Esophagus muscularis mucosa (tissue), 4 donors: ENCODE measurements around the gene CARHSP1. TPM values are rescaled to one million over a fixed set of nuclear protein-coding genes. Genes with fewer than 3 reads are reported as not detected.
"Not testable (repeated sequence)": the region's sequence is repeated elsewhere in the genome, so short reads cannot be mapped to it uniquely, and the experiment has no call there.

ENCODE experiments used
- DNase-seq: peaks from one replicate; pipeline ENCODE4 v3.0.0-alpha.2; 2017; ENCODE audit errors: extremely low spot score
- H3K27ac ChIP-seq, 4 donors: fragments of 200-600 bp; sonication (generic); replicated peaks in 1 of 4; 1 replicate in 3 of 4; 2 replicates in 1 of 4; pipeline ENCODE4 v1.5.1; 2016 to 2019; ENCODE audit warnings: mild to moderate bottlenecking in 1 of 4
- H3K27me3 ChIP-seq, 4 donors: fragments of 200-600 bp; sonication (generic); one replicate each; pipeline versions ENCODE4 v1.5.1 to v1.6.0; 2016 to 2019
- H3K36me3 ChIP-seq, 4 donors: fragments of 200-600 bp; sonication (generic); one replicate each; pipeline ENCODE4 v1.5.1; 2016 to 2019
- H3K4me1 ChIP-seq, 4 donors: fragments of 200-600 bp; sonication (generic); one replicate each; pipeline ENCODE4 v1.5.1; 2016 to 2019
- H3K4me3 ChIP-seq, 4 donors: fragments of 200-600 bp; sonication (generic); 1 replicate in 2 of 4; 2 replicates in 2 of 4; pipeline ENCODE4 v1.5.1; 2016 to 2019; ENCODE audit warnings: mild to moderate bottlenecking in 4 of 4, moderate library complexity in 1 of 4
- H3K9me3 ChIP-seq, 4 donors: fragments of 200-600 bp; sonication (generic); 1 replicate in 3 of 4; 2 replicates in 1 of 4; pipeline ENCODE4 v1.5.1; 2016 to 2019
- EP300 ChIP-seq: sonication (generic); formaldehyde crosslinking; IDR thresholded peaks from one replicate; pipeline ENCODE4 v1.6.1; 2017; ENCODE audit warnings: antibody characterized with exemption
- POLR2A ChIP-seq: fragments of 450-650 bp; IDR thresholded peaks from one replicate; pipeline ENCODE4 v1.6.1; 2017; ENCODE audit warnings: antibody characterized with exemption, moderate library complexity, mild to moderate bottlenecking, low read depth
- POLR2AphosphoS5 ChIP-seq, 2 donors: sonication (generic); formaldehyde crosslinking; IDR thresholded peaks; one replicate each; pipeline ENCODE4 v1.6.1; 2017; ENCODE audit warnings: antibody characterized with exemption in 2 of 2
- WGBS: methylation state at CpG from one replicate; pipeline ENCODE4 v1.1.5; 2018; 5-methylcytosine and 5-hydroxymethylcytosine counted together
- intact Hi-C: fragments of 100-400 bp; cut with DNase I; formaldehyde crosslinking; loops from one replicate; pipeline ENCODE4 v1.15.1; 2023
- total RNA-seq, 4 donors: library from RNA; depleted of rRNA; stranded (reverse); fragments of >200 nt; gene quantifications; one replicate each; pipeline versions ENCODE4 v1.1.0 to v1.2.1, GENCODE V29; 2016
- TF ChIP-seq, protein P1 (sequence below), 3 experiments: fragments of 200-600 bp in 2 of 3; fragments of 450-650 bp in 1 of 3; sonication (generic) in 2 of 3; IDR thresholded peaks; one replicate each; pipeline ENCODE4 v1.5.1; 2017 to 2019; ENCODE audit warnings: antibody characterized with exemption in 3 of 3, mild to moderate bottlenecking in 2 of 3, moderate library complexity in 1 of 3

The CARHSP1 gene
- total RNA-seq, 4 donors from 2014 or later: 33.2 to 95.8 (median 73.9) TPM

DNA sequence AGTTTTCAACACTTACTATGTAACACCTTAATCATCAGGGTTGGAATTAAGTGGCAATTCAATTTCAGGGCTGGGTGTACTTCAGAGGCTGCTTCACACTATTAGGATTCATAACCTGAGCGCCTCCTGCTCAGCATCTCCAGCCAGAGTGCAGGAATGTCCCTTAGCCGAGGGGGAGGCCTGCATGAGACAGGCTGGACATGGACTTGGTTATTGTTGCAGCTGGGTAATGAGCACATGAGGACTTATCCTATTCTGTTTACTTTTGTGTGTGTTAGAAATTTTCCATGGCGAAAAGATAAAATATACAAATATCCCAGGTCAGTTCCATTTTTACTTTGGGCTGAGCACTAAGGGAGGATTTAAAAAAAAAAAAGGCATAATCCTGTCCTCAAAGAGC lies 60.8 kb downstream of the CARHSP1 start:
- H3K9me3 ChIP-seq: no peaks in the 10 kb centered on the region
- no peak overlapping the region for H3K27ac ChIP-seq
- H3K4me3 ChIP-seq: no peak overlapping the region
- WGBS: 86% methylated on average over 3 of the region's 3 CpGs
- no peaks in the 10 kb centered on the region for H3K27me3 ChIP-seq
- peaks cover 61 to 100% (median 96%) of the 10 kb centered on the region in 4 donors for H3K36me3 ChIP-seq
- no peak for DNase-seq
- no peaks in the 10 kb centered on the region for H3K4me1 ChIP-seq
- TF ChIP-seq, protein P1, sequence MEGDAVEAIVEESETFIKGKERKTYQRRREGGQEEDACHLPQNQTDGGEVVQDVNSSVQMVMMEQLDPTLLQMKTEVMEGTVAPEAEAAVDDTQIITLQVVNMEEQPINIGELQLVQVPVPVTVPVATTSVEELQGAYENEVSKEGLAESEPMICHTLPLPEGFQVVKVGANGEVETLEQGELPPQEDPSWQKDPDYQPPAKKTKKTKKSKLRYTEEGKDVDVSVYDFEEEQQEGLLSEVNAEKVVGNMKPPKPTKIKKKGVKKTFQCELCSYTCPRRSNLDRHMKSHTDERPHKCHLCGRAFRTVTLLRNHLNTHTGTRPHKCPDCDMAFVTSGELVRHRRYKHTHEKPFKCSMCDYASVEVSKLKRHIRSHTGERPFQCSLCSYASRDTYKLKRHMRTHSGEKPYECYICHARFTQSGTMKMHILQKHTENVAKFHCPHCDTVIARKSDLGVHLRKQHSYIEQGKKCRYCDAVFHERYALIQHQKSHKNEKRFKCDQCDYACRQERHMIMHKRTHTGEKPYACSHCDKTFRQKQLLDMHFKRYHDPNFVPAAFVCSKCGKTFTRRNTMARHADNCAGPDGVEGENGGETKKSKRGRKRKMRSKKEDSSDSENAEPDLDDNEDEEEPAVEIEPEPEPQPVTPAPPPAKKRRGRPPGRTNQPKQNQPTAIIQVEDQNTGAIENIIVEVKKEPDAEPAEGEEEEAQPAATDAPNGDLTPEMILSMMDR (IDR thresholded peaks at IDR 0.05): no peak
- TF ChIP-seq POLR2AphosphoS5 (IDR thresholded peaks at IDR 0.05) (no peak), EP300 (no peak), POLR2A (no peak)
- intact Hi-C loops: no loop called here

DNA sequence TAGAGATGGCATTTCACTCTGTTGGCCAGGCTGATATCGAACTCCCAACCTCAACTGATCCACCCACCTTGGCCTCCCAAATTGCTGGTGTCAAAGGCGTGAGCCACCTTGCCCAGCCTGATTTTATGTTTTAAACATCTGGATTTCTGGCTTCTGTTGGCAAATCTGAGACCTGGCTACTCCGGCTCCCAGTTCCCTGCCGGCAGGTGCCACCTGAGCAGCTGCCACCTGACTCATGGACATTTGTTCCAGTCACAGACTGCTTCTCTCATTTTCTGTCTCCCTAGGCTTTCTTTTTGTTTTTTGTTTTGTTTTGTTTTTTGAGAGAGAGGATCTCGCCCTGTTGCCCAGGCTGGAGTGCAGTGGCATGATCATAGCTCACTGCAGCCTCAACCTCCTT lies 61.6 kb downstream of the CARHSP1 start:
- H3K27me3 ChIP-seq: no peaks in the 10 kb centered on the region
- peaks cover 61 to 100% (median 96%) of the 10 kb centered on the region in 4 donors for H3K36me3 ChIP-seq
- H3K9me3 ChIP-seq: no peaks in the 10 kb centered on the region
- DNase-seq: no peak
- intact Hi-C loops: no loop called here
- H3K27ac ChIP-seq: no peak overlapping the region
- 97% methylated on average over 5 of the region's 5 CpGs for WGBS
- TF ChIP-seq POLR2AphosphoS5 (IDR thresholded peaks at IDR 0.05) (no peak), POLR2A (no peak), EP300 (no peak)
- TF ChIP-seq, protein P1 (IDR thresholded peaks at IDR 0.05): no peak
- H3K4me3 ChIP-seq: no peak overlapping the region
- H3K4me1 ChIP-seq: no peaks in the 10 kb centered on the region

DNA sequence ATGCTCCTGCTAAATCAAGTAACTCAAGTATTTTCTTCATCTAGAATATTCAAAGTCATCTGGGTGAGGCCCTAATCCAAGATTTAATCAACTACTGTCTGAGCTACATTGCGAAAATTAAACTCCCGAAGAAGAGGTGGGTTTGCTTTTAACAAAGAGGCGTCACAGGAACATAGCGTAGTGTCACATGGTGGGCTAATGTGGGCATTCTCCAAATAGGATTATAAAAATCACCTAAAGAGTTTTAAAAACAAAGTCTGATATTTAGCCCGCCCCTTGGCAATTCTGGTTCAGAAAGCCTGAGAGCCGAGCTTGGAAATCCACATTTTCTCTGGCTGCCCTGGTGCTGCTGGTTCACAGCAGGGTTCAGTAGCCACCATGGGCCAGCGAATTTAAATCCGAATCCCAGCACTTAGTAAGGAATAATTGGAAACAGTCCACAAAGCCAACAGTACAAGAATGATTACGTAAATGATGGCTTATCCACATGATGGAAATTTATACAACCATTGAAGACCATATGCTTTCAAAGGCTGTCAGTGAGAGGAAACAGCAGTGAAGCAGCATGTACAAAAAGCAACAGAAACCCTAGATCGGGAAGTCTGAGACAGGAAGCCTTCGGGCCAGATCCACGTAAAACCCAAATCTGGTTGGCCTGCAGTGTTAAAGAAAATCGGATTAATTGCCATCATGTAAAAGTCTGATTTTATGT lies 62.4 kb downstream of the CARHSP1 start:
- peaks cover 55 to 100% (median 97%) of the 10 kb centered on the region in 4 donors for H3K36me3 ChIP-seq
- TF ChIP-seq POLR2AphosphoS5 (IDR thresholded peaks at IDR 0.05) (no peak), POLR2A (no peak), EP300 (no peak)
- TF ChIP-seq, protein P1 (IDR thresholded peaks at IDR 0.05): no peak
- H3K4me1 ChIP-seq: no peaks in the 10 kb centered on the region
- no peaks in the 10 kb centered on the region for H3K9me3 ChIP-seq
- no peak for DNase-seq
- 87% methylated on average over 13 of the region's 13 CpGs for WGBS
- intact Hi-C loops: no loop called here
- no peaks in the 10 kb centered on the region for H3K27me3 ChIP-seq
- H3K4me3 ChIP-seq: no peak overlapping the region
- H3K27ac ChIP-seq: no peak overlapping the region

DNA sequence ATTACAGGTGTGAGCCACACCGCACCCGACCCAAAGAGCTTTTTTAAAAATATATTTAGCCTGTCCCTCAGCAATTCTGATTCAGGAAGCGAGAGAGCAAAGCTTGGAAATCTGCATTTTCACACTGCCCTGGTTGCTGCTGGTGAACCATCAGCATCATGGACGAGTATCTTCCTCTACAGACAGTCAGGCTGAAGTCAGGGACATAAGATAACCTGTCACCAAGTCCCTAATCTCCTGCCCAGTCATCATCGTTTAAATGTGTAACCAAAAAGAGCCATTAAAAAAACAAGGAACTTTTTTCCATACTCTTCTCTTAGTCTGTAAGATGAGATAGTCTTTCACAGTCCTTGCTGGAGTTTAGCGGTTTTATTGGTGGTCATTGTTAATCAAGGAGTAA lies 64.5 kb downstream of the CARHSP1 start:
- no peaks in the 10 kb centered on the region for H3K27me3 ChIP-seq
- 83% methylated on average over 6 of the region's 6 CpGs for whole genome bisulfite sequencing
- peaks cover 48 to 91% (median 82%) of the 10 kb centered on the region in 4 donors for H3K36me3 ChIP-seq
- TF ChIP-seq, protein P1 (IDR thresholded peaks at IDR 0.05): no peak
- TF ChIP-seq POLR2AphosphoS5 (IDR thresholded peaks at IDR 0.05) (no peak), POLR2A (no peak), EP300 (no peak)
- no peak for DNase-seq
- H3K27ac ChIP-seq: no peak overlapping the region
- intact Hi-C loops: no loop called here
- H3K9me3 ChIP-seq: no peaks in the 10 kb centered on the region
- H3K4me3 ChIP-seq: no peak overlapping the region
- H3K4me1 ChIP-seq: peaks cover 4 to 17% (median 12%) of the 10 kb centered on the region in 4 donors

DNA sequence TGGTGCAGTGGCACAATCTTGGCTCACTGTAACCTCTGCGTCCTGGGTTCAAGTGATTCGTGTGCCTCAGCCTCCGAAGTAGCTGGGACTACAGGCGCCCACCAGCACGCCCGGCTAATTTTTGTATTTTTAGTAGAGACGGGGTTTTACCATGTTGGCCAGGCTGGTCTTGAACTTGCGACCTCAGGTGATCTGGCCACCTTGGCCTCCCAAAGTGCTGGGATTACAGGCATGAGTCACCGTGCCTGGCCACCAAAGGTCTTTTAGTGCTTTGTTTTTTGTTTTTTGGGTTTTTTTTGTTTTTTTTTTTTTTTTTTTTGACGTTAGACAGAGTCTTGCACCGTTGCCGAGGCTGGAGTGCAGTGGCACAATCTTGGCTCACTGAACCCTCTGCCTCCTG lies 65.1 kb downstream of the CARHSP1 start:
- DNase-seq, H3K27me3 ChIP-seq, H3K4me3 ChIP-seq, intact Hi-C loops, H3K9me3 ChIP-seq, H3K27ac ChIP-seq: not testable (repeated sequence)
- Histone ChIP-seq H3K36me3 (peaks cover 42 to 85% (median 76%) of the 10 kb centered on the region in 4 donors), H3K4me1 (peaks cover 9 to 23% (median 17%) of the 10 kb centered on the region in 4 donors)
- WGBS: 90% methylated on average over 12 of the region's 12 CpGs

Other genes starting within 250 kb of the CARHSP1 start
- gene METTL22, start 247.3 kb downstream of the CARHSP1 start, total RNA-seq: 10 to 100 TPM; 22.5 to 24.5 (median 23.4) TPM
- 10 to 100 TPM in 3 of 4 donors, 1 to 10 TPM in 1; 9.0 to 16.9 (median 13.4) TPM for gene ABAT, start 194.4 kb downstream of the CARHSP1 start, total RNA-seq
- 10 to 100 TPM in 2 of 4 donors, 1 to 10 TPM in 2; 7.9 to 12.2 (median 9.6) TPM for gene TMEM186, start 71.4 kb downstream of the CARHSP1 start, total RNA-seq
- 10 to 100 TPM; 19.6 to 34.3 (median 23.5) TPM for gene PMM2, start 71.2 kb downstream of the CARHSP1 start, total RNA-seq
- not detected for gene LITAFD, start 13.3 kb upstream of the CARHSP1 start, total RNA-seq
- 10 to 100 TPM; 67.9 to 84.7 (median 73.3) TPM for gene USP7, start 94.9 kb upstream of the CARHSP1 start, total RNA-seq
- 10 to 100 TPM; 51.7 to 65.2 (median 57.1) TPM for gene HAPSTR1, start 222.6 kb upstream of the CARHSP1 start, total RNA-seq